GM19035 (cell line): Measurements from ENCODE around the gene SPG7.

Experiments used
- ATAC-seq: cut with Tn5 transposase; IDR thresholded peaks from one replicate; pipeline ENCODE4 v1.9.1; 2021; ENCODE audit not compliant: unreplicated experiment

SPG7 gene

DNA sequence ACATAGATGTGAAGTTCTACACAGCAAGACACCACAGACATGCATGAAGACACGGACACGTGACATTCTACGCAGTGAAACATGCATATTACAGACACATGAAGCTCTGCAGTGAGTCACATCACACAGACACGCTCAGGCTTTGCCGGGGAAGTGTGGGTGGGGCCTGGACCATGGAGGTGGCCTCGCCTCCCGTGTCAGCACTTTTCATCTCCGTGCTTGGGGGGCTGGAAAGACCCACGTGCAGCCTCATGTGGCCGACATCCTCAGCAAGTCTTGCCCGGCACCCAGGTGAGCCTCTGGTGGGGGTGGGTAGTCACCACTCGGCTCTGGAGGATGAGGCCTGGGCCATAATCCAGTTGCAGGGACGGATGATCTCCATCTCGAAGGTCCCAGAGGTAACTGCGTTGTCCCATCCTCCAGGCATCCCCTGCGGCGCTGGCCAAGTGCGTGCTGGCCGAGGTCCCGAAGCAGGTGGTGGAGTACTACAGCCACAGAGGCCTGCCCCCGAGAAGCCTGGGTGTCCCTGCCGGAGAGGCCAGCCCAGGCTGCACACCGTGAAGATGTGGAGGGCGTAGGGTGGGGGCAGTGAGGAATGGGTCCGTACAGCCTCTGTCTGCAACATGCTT lies 88.0 kb downstream of the SPG7 start:
- no peak for ATAC-seq

DNA sequence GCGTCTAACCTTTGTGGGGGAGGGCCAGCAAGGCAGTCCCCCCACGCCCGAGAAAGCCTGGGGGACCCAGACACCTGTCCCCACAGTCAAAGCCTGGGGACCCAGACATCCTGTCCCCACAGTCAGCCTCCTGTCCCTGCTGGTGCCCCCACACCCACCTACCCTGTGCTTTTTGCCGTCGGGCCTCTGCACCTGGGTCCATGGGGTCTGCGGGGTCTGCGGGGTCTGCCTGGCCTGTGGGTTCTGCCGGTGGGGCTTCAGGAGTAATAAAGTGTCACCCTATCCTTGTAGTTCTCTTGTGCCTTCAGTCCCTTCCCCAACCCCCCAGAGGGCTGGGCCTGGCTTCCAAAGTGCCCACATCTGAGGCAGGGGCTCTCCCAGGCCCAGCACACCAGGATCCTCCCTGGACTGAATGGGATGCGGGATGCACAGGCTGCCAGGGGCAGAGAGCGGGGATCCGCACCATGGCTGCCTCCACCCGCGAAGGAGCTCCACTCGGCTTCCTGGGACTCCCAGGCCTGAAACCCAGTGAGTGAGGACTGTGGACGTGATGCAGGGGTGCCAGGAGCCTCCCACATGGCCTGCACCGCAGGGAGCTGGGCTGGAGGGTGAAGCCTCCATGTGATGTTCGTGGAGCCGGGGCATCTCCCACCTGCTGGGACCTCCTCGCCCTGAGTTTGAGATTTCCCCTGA lies 88.9 kb downstream of the SPG7 start:
- no peak for ATAC-seq

GRCh38 chr16:89598199-89598598 lies 90.0 kb downstream of the SPG7 start:
- ATAC-seq, result no peak

DNA sequence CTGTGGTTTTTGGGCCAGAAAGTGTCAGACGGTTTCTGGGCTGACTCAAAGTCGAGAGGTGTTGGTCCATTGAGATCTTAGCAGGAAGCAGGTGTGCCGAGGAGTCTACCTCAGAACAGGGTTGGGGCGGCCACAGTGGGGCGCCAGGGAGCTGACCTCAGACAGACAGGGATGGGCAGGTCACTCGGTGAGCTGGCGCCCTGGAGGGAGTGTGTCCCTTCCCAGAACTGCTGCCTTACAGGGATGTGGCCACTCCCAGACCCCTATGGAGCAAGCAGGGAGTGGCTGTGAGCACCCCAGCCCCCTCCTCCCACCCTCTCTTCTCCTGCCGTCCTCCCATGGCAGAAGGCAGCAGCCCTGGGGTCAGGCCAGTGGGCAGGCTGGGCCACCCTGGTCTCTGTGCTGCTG lies 91.3 kb downstream of the SPG7 start:
- ATAC-seq, result no peak

GRCh38 chr16:89599902-89600301 lies 91.7 kb downstream of the SPG7 start:
- ATAC-seq, result no peak

DNA sequence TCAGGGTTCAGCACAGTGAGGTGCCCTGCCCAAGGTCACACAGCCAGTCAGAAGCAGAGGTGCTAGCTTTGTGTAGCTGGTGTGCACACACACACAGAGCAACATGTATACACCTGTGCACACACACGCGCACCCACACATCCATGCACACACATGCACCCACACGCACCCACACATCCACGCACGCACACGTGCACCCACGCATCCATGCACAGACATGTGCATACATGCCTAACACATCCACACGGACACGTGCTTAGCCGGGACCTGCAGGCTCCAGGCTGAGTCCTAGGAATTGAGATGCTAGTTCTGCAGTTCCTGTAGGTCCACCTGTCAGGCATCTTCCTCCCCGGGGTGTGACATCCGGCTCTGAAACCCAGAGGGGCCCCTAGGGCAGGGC lies 92.2 kb downstream of the SPG7 start:
- no peak for ATAC-seq

- ATAC-seq, result no peak
Observed at GRCh38 chr16:89600956-89601355, 92.8 kb downstream of the SPG7 start.

GRCh38 chr16:89601906-89602272 lies 93.7 kb downstream of the SPG7 start:
- no peak for ATAC-seq

- no peak for ATAC-seq
Observed at GRCh38 chr16:89602273-89602951, 94.2 kb downstream of the SPG7 start.

GRCh38 chr16:89602952-89603590 lies 94.9 kb downstream of the SPG7 start:
- no peak for ATAC-seq

DNA sequence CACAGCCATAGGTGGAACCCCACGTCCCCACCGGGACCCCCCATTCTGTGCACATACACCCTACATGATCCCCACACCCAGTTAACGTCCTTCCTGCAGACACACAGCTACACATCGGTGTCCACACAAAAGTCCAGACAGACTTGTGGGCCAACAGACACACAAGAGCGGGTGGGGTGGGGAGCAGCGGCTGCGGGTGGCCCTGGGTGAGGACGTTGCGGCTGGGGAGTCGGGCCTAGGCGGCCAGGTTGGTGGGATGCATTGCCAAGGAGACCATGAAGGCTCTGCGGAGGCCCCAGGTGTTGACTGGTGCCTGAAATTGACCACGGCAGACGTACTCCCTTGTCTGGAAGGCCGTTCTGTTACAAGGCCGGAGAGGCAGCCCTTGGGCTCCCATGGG lies 96.6 kb downstream of the SPG7 start:
- no peak for ATAC-seq

- ATAC-seq, result no peak
Observed at GRCh38 chr16:89605186-89605970, 97.2 kb downstream of the SPG7 start.

GRCh38 chr16:89606006-89606405 lies 97.8 kb downstream of the SPG7 start:
- no peak for ATAC-seq
